Activated CD4-positive, alpha-beta memory T cell treated with anti-CD3 and anti-CD28 coated beads for 36 hours (primary cell): ENCODE results near the gene METTL24. TPM values are rescaled to one million over a fixed set of nuclear protein-coding genes. Genes with fewer than 3 reads are reported as not detected.

Source experiments
- CTCF ChIA-PET: fragments of 350-600 bp; sonication (Branson Sonifier 250); formaldehyde crosslinking; loops from one replicate; lab custom pipeline; 2021; ENCODE audit warnings: antibody characterized with exemption, inconsistent platforms; lab: Charles Lee
- POLR2A ChIA-PET: fragments of 350-600 bp; sonication (Branson Sonifier 250); formaldehyde crosslinking; loops from one replicate; lab custom pipeline; 2021; ENCODE audit warnings: antibody characterized with exemption; lab: Charles Lee
- DNase-seq: peaks from one replicate; pipeline ENCODE4 v3.0.0-alpha.2; 2020
- H3K27ac Mint-ChIP-seq: one replicate; pipeline ENCODE4 v1.8.0; 2021; ENCODE audit warnings: mixed read lengths
- H3K27me3 Mint-ChIP-seq: one replicate; pipeline ENCODE4 v1.8.0; 2021; ENCODE audit warnings: mixed read lengths
- H3K36me3 Mint-ChIP-seq: one replicate; pipeline ENCODE4 v1.8.0; 2021; ENCODE audit warnings: mixed read lengths
- H3K4me1 Mint-ChIP-seq: one replicate; pipeline ENCODE4 v1.8.0; 2021; ENCODE audit warnings: low read depth, mixed read lengths
- H3K4me3 Mint-ChIP-seq: one replicate; pipeline ENCODE4 v1.8.0; 2021; ENCODE audit warnings: mild to moderate bottlenecking, mixed read lengths
- H3K9me3 Mint-ChIP-seq: one replicate; pipeline ENCODE4 v1.8.0; 2021; ENCODE audit warnings: mixed read lengths
- intact Hi-C: fragments of 100-400 bp; cut with micrococcal nuclease; formaldehyde crosslinking; loops from one replicate; pipeline ENCODE4 v1.15.1; 2023
- total RNA-seq, 2 experiments: library from RNA; stranded (reverse); gene quantifications; one replicate each; pipeline ENCODE4 v1.2.3, GENCODE V29; 2021

The METTL24 gene
- total RNA-seq, 2 experiments from 2014 or later: not detected

DNA sequence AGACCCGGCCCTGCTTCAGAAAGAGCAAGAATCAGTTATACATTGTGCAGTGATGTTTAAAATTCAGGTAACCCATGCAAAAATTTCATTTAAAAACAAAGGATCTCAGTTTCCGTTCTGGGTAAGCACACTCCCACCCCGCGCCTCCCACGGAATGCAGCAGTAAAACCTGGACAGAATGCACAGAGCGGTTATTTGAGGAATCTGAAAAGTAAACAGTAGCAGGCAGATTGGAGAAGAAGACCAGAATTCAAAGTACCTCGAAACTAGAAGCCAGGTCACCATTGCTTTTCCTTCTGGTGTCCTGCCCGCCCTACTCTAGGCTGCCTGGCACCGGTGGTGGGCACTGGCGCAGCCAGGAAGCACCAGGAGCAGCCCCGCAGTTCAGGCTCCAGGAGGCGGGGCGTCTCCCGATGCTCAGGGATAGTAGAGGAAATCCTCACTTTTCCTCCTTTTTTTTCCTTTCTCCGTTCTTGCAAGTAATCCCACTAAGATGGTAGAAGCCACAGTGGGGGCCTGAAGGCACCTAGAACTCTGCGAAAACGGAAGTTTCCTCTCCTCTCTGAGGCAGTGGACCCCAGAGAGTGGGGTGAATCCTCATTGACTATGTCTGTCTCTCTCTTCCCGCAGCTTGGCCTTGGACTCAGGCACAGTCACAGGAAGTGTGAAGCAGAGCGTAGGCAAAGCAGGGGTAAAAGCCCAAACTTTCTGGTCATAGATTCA, 28.3 kb downstream of the METTL24 start:
- intact Hi-C loops: no loop called here
- POLR2A ChIA-PET: no interaction called here
- CTCF ChIA-PET: no interaction called here
- H3K27me3 Mint-ChIP-seq: peaks cover 5% of the 10 kb centered on the region
- H3K27ac Mint-ChIP-seq: no peak overlapping the region
- no peak overlapping the region for H3K4me3 Mint-ChIP-seq
- H3K4me1 Mint-ChIP-seq: no peaks in the 10 kb centered on the region
- DNase-seq: no peak
- no peaks in the 10 kb centered on the region for H3K36me3 Mint-ChIP-seq
- no peaks in the 10 kb centered on the region for H3K9me3 Mint-ChIP-seq

DNA sequence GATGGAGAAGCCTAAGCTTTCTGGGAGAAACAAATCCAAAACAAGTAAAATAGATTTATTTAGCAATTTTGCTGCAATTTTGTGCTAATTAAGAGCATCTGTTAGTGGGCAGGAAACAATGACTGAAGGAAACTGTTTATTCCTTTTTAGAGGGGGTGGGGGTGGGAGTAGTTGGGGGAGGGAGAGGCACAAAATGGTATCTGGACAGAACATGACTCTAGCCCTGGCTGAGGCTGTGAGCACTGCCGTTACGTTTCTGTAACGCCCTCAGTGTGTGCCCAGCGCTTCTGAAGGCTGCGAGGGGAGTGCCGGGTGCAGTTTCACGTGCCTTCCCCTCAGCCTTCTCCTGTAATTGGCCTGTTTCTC, 28.8 kb downstream of the METTL24 start:
- no peak overlapping the region for H3K27ac Mint-ChIP-seq
- no peaks in the 10 kb centered on the region for H3K36me3 Mint-ChIP-seq
- H3K4me1 Mint-ChIP-seq: no peaks in the 10 kb centered on the region
- CTCF ChIA-PET: no interaction called here
- intact Hi-C loops: no loop called here
- H3K27me3 Mint-ChIP-seq: peaks cover 2% of the 10 kb centered on the region
- no peaks in the 10 kb centered on the region for H3K9me3 Mint-ChIP-seq
- no peak for DNase-seq
- no peak overlapping the region for H3K4me3 Mint-ChIP-seq
- POLR2A ChIA-PET: no interaction called here

DNA sequence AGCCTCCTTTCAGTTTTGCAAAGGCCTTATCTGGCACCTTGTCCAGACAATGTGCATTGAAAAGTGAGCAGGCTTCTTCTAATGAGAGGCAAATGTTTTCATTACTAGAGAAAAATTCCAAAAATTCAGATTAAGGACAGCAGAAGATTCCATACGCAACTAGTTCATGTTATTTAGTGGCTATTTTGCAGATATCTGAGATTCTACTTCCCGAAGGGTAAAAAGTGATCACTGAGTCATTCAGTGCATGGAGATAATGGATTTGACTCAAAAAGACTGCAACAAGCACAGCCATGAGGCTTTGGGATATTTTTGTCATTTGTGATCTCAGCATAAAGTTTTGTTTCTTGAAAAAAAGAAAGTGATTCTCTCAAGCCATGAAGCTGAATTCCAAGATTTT, 29.9 kb downstream of the METTL24 start:
- ChIA-PET POLR2A (no interaction called here), CTCF (no interaction called here)
- H3K27me3 Mint-ChIP-seq: peaks cover 2% of the 10 kb centered on the region
- intact Hi-C loops: no loop called here
- no peaks in the 10 kb centered on the region for H3K4me1 Mint-ChIP-seq
- DNase-seq: no peak
- H3K9me3 Mint-ChIP-seq: no peaks in the 10 kb centered on the region
- no peaks in the 10 kb centered on the region for H3K36me3 Mint-ChIP-seq
- no peak overlapping the region for H3K4me3 Mint-ChIP-seq
- no peak overlapping the region for H3K27ac Mint-ChIP-seq

DNA sequence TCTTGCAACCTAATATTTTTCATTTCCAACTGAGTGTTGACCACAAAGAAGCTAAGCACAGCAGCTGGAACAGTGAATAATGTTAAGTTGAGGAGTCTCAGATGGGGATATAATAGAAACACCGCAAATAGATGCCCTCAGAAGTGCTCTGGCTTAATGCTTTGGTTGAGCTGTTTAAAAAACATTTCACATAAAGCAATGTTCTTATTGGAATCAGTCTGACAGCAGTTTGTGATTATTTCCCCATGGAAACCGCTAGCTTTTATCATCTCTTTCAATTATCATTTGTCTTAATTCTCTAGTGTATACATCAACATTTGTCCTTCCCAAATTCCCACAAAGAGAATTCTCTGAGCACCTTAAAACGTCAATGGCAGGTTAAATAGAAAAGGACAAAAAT, 30.8 kb downstream of the METTL24 start:
- Mint-ChIP-seq H3K4me1 (no peaks in the 10 kb centered on the region), H3K4me3 (no peak overlapping the region), H3K27me3 (no peaks in the 10 kb centered on the region), H3K27ac (no peak overlapping the region), H3K9me3 (no peaks in the 10 kb centered on the region), H3K36me3 (no peaks in the 10 kb centered on the region)
- POLR2A ChIA-PET: no interaction called here
- DNase-seq: no peak
- CTCF ChIA-PET: no interaction called here
- intact Hi-C loops: no loop called here

DNA sequence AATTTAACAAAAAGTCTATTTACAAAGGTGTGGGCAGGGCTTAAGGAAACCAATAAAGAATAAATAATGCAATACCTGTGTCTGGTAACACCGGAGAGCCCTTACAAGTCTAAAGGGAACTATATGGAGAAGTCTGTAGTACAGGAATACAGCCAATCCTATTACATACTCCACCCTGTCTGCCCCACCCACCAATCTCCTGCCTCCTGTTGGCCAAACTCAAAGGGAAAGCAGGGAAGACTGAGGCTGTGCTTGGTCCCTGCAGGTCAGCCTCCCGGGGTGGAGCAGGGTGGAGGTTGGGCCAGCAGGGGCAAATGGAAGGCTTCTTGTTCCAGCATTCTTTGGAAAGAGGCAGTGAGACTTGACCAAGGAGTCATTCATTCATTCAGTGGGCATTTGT, 31.5 kb downstream of the METTL24 start:
- H3K36me3 Mint-ChIP-seq: no peaks in the 10 kb centered on the region
- no peak for DNase-seq
- ChIA-PET POLR2A (no interaction called here), CTCF (no interaction called here)
- H3K4me1 Mint-ChIP-seq: no peaks in the 10 kb centered on the region
- no peak overlapping the region for H3K4me3 Mint-ChIP-seq
- no peaks in the 10 kb centered on the region for H3K9me3 Mint-ChIP-seq
- H3K27me3 Mint-ChIP-seq: no peaks in the 10 kb centered on the region
- intact Hi-C loops: no loop called here
- H3K27ac Mint-ChIP-seq: no peak overlapping the region

DNA sequence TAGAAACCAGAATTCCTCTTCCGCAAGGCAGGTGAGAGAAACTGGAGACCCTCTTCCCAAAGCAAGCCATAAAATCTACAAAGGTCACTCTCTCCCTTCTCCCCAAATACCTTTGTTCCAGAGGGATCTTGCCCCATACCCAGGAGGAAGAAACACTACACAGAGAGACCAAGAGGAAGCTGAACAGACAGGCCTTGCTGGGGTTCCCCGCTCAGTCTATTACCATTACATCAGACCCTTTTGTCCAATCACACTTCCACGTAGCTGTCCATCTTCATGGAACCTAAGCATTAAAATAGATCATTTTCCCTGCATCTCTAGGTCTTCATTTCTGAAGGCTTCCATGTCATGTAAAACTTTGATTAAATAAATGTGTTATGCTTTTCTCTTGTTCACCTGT, 32.1 kb downstream of the METTL24 start:
- no peaks in the 10 kb centered on the region for H3K36me3 Mint-ChIP-seq
- no peak for DNase-seq
- ChIA-PET CTCF (no interaction called here), POLR2A (no interaction called here)
- intact Hi-C loops: no loop called here
- no peaks in the 10 kb centered on the region for H3K4me1 Mint-ChIP-seq
- H3K27ac Mint-ChIP-seq: no peak overlapping the region
- H3K27me3 Mint-ChIP-seq: no peaks in the 10 kb centered on the region
- no peak overlapping the region for H3K4me3 Mint-ChIP-seq
- H3K9me3 Mint-ChIP-seq: no peaks in the 10 kb centered on the region

DNA sequence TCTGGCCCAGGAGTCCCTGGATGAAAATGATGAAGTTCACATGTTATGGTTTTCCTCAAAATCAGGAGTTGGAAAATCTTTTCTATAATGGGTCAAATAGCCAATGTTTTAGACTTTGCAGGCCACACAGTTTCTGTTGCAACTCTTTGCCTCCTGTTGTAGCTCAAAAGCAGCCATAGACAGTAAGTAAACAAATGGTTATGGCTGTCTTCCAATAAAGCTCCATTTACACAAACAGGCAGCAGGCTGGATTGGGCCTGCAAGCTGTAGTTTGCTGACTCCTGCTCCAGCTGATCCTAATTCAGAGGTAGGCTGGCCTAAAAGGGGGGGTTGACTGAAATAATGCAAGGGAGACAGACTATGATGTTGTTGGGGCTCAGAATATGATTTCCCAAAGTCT, 33.0 kb downstream of the METTL24 start:
- no peaks in the 10 kb centered on the region for H3K36me3 Mint-ChIP-seq
- intact Hi-C loops: no loop called here
- CTCF ChIA-PET: no interaction called here

DNA sequence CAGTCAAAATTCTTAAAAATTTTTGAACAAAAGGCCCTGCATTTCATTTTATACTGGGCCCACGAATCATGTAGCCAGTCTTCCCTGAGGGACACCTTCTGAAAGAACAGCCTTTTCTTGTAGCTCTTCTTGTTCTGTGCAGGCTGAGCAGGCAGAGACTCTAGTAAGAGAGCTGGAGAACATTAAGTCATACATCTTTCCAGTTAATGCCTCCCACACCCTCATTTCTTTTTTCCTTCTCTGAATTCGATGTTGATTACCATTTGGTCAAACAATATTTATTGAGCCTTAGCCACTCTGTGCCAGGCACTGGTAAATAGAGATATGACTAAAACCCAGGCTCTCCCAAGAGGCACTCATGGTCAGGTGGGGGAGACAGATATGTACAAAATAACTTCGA, 33.6 kb downstream of the METTL24 start:
- H3K9me3 Mint-ChIP-seq: no peaks in the 10 kb centered on the region
- H3K4me1 Mint-ChIP-seq: no peaks in the 10 kb centered on the region
- no peak for DNase-seq
- intact Hi-C loops: no loop called here
- POLR2A ChIA-PET: no interaction called here
- CTCF ChIA-PET: no interaction called here
- H3K4me3 Mint-ChIP-seq: no peak overlapping the region
- no peaks in the 10 kb centered on the region for H3K27me3 Mint-ChIP-seq
- H3K36me3 Mint-ChIP-seq: no peaks in the 10 kb centered on the region
- no peak overlapping the region for H3K27ac Mint-ChIP-seq

More for the DNA sequence above, 33.0 kb downstream of the METTL24 start:
- DNase-seq: no peak
- Mint-ChIP-seq H3K4me1 (no peaks in the 10 kb centered on the region), H3K4me3 (no peak overlapping the region), H3K27me3 (no peaks in the 10 kb centered on the region), H3K9me3 (no peaks in the 10 kb centered on the region), H3K27ac (no peak overlapping the region)
- POLR2A ChIA-PET: no interaction called here

DNA sequence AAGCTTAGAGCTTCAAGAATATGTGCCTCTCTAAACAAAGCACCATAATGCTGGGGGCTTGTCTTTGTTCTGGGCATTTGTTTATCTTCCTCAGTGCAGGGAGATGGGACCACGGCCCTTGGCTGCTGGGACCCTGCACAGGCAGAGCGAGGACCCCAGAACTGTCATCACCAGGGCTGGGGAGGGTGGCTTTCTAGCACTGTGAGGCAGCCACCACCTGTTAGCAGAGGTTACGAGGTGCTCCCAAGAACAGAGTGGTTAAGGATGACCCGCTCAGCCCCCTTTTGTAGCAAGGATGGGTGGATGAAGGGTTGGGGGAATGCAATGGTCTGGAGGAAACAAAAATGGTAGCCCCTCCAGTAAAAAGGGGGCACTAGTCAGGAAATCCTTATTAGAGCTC, 34.9 kb downstream of the METTL24 start:
- Mint-ChIP-seq H3K4me3 (no peak overlapping the region), H3K36me3 (no peaks in the 10 kb centered on the region), H3K27ac (no peak overlapping the region), H3K9me3 (no peaks in the 10 kb centered on the region), H3K4me1 (no peaks in the 10 kb centered on the region), H3K27me3 (no peaks in the 10 kb centered on the region)
- ChIA-PET POLR2A (no interaction called here), CTCF (no interaction called here)
- DNase-seq: no peak
- intact Hi-C loops: no loop called here

DNA sequence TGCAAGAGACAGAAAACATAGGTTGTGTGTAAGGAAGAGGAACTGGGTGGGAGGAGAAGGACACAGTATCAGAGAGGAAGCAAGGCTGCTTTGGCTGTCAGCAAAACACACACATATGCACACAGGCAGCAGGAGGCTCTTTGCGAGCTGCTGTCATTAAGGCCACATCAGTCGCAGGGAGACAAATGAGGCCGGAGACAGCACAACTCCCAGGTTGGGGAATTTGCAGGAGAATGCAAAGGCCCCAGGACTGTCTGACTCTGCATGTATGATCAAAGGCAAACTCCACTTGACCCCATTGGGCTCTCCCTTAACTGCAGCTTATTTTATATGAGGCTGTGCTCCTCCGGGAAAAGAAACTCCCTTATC, 35.3 kb downstream of the METTL24 start:
- intact Hi-C loops: no loop called here
- Mint-ChIP-seq H3K4me3 (no peak overlapping the region), H3K4me1 (no peaks in the 10 kb centered on the region), H3K9me3 (no peaks in the 10 kb centered on the region), H3K27ac (no peak overlapping the region), H3K27me3 (no peaks in the 10 kb centered on the region), H3K36me3 (no peaks in the 10 kb centered on the region)
- CTCF ChIA-PET: no interaction called here
- no peak for DNase-seq
- POLR2A ChIA-PET: no interaction called here

DNA sequence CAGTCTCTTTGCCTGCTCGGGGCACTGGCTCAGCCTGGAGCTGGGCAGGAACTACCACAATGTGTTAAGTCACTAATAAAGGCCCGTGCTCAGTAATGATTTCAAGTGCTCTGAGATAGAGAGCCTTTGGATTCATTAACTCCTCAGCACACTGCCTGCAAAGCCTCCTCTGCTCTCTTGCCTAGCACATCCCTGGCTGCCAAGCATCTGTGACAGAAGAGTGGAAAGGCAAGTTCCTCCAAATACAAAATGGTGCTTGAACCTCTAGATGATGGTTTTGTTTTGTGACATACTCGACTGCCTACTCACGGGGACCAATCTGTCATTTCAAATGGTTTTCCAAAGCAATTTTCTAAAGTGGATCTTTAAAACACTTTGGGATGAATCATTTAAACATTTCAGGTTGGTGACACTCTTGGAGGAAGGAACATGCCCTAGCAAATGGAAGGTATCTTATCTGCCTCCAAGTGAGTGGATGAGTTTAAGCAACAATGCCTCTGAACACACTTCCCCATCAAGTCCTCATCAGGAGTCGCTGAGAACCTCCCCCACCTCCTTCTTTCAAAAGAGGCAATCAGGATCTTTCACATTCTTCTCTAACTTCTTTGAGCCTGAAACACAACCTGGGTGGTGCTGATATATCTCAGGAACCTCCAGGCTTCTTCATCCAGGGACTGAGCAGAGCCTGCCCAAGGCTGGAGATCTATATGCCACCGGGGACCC, 35.8 kb downstream of the METTL24 start:
- no peak overlapping the region for H3K4me3 Mint-ChIP-seq
- H3K4me1 Mint-ChIP-seq: no peaks in the 10 kb centered on the region

DNA sequence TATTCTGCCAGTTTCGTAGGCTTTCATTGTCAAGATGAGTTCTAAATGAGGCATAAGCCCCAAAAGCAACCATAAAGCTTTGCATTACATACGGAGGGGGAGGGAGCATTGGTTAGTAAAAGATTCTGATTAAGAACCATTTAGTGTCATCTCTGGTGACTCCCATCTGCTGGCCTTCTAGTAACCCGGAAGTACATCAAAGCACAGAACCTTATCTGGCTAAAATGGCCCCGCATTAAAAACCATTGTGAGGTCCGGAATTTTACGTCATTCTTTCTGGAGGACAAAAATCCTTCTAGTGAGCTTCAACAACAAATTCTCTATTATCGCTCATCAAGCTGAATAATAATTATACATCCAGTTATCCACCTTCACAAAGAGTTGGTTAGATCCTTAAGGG, 37.8 kb downstream of the METTL24 start:
- H3K4me1 Mint-ChIP-seq: no peaks in the 10 kb centered on the region
- CTCF ChIA-PET: no interaction called here
- intact Hi-C loops: no loop called here
- DNase-seq: no peak
- H3K27me3 Mint-ChIP-seq: peaks cover 3% of the 10 kb centered on the region
- no peaks in the 10 kb centered on the region for H3K36me3 Mint-ChIP-seq
- no peak overlapping the region for H3K27ac Mint-ChIP-seq
- no peaks in the 10 kb centered on the region for H3K9me3 Mint-ChIP-seq
- no peak overlapping the region for H3K4me3 Mint-ChIP-seq
- POLR2A ChIA-PET: no interaction called here

More for the DNA sequence above, 35.8 kb downstream of the METTL24 start:
- Mint-ChIP-seq H3K9me3 (no peaks in the 10 kb centered on the region), H3K27me3 (no peaks in the 10 kb centered on the region), H3K36me3 (no peaks in the 10 kb centered on the region), H3K27ac (no peak overlapping the region)
- intact Hi-C loops: no loop called here
- no peak for DNase-seq
- CTCF ChIA-PET: no interaction called here
- POLR2A ChIA-PET: no interaction called here

DNA sequence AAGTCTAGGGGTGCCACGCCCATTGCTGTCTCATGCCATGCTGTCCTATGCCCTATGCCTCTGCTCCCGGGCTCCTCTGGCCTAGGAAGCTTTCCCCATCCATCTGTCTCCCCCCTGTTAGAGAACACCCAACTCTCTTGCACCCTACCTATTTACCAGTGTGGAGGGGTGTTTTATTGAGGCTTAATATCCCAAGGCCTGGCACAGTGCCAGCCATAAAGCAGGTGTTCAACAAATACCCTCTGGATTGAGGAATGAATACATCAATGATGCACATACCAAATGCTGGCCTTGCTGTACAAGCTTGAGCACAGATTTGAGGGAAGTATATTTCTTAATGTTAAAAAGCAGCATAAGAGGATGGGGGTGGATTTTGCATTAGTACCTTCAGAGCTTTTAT, 38.3 kb downstream of the METTL24 start:
- H3K9me3 Mint-ChIP-seq: no peaks in the 10 kb centered on the region
- no peak for DNase-seq
- H3K27me3 Mint-ChIP-seq: peaks cover 3% of the 10 kb centered on the region
- no peaks in the 10 kb centered on the region for H3K36me3 Mint-ChIP-seq
- no peak overlapping the region for H3K4me3 Mint-ChIP-seq
- CTCF ChIA-PET: no interaction called here
- POLR2A ChIA-PET: no interaction called here
- intact Hi-C loops: no loop called here
- H3K4me1 Mint-ChIP-seq: no peaks in the 10 kb centered on the region
- no peak overlapping the region for H3K27ac Mint-ChIP-seq
